ENCODE measurements around the gene USP21.
A peak's percentile ranks its signal among the peaks of the same experiment; 100 is the strongest.

Gene USP21

GRCh38 chr1:161138431-161138830 lies 20.9 kb upstream of the USP21 start:
- no peak for DNase-seq (ENCODE audit: low spot score)
- TF ChIP-seq CTCF (IDR thresholded peaks at IDR 0.05; ENCODE audit: extremely low read depth, missing control alignments): no peak

- DNase-seq (ENCODE audit: low spot score): peak; percentile 69
Observed at GRCh38 chr1:161139766-161140165, 19.5 kb upstream of the USP21 start.

GRCh38 chr1:161140755-161141400 lies 18.4 kb upstream of the USP21 start:
- no peak for DNase-seq (ENCODE audit: low spot score)

More at GRCh38 chr1:161139766-161140165, 19.5 kb upstream of the USP21 start:
- TF ChIP-seq CTCF (IDR thresholded peaks at IDR 0.05; ENCODE audit: extremely low read depth, missing control alignments): no peak

GRCh38 chr1:161145832-161146231 lies 13.5 kb upstream of the USP21 start:
- no peak for DNase-seq (ENCODE audit: low spot score)
- no peak for TF ChIP-seq CTCF (IDR thresholded peaks at IDR 0.05; ENCODE audit: extremely low read depth, missing control alignments)

More at GRCh38 chr1:161140755-161141400, 18.4 kb upstream of the USP21 start:
- TF ChIP-seq CTCF (IDR thresholded peaks at IDR 0.05; ENCODE audit: extremely low read depth, missing control alignments): no peak

- DNase-seq (ENCODE audit: low spot score): no peak
Observed at GRCh38 chr1:161153176-161153575, 6.1 kb upstream of the USP21 start.

GRCh38 chr1:161153682-161154337 lies 5.5 kb upstream of the USP21 start, which contains the start of gene UFC1:
UFC1 (plus strand) TSS chr1:161153978; CDS start chr1:161153998, 20 bp downstream.
- TF ChIP-seq CTCF (IDR thresholded peaks at IDR 0.05; ENCODE audit: extremely low read depth, missing control alignments): no peak
- DNase-seq (ENCODE audit: low spot score): peak; percentile 88

More at GRCh38 chr1:161153176-161153575, 6.1 kb upstream of the USP21 start:
- TF ChIP-seq CTCF (IDR thresholded peaks at IDR 0.05; ENCODE audit: extremely low read depth, missing control alignments): no peak

- DNase-seq (ENCODE audit: low spot score): no peak
- no peak for TF ChIP-seq CTCF (IDR thresholded peaks at IDR 0.05; ENCODE audit: extremely low read depth, missing control alignments)
Observed at GRCh38 chr1:161157867-161158266, 1.4 kb upstream of the USP21 start.
